ENCODE data around the gene SLC12A6.
"Not testable (repeated sequence)": the region's sequence is repeated elsewhere in the genome, so short reads cannot be mapped to it uniquely, and the experiment has no call there.

Gene SLC12A6

DNA sequence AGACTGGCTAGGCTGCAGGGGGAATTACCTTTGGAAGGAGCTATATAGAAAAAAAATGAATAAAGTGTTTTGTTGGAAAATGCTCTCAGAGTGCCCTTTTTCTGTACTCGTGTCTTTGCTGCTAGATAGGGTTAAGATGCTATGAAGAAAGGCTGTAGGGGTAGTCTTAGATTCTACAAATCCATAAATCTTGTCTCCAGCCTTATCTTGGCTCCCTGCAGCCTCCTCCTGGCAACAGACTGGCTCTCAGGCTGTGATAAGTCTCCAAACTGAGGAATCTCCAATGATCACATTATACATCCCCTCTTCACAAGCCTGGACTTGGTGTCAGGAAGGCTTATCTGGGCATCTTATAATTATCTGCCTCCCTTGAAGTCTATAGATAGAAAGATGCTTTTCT, 20.1 kb upstream of the SLC12A6 start:
- no peak for DNase-seq (ENCODE audit: low spot score)

DNA sequence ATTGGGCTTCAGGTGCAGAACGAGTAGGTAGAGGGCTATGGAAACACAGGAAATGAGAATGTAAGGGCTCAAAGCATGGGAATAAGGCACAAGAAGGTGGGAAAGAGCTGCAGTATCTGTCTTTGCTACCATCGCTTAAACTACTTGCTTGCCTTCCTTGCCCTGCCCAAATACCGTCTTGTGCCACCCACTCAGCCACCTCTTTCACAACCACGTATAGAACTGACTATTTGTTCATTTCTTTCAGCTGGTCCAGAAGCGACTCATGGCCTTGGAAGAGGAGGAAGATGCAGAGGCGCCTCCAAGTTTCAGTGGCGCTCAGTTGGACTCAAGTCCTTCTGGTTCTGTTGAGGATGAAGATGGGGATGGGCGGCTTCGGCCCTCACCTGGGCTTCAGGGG, 17.7 kb upstream of the SLC12A6 start:
- no peak for DNase-seq (ENCODE audit: low spot score)

DNA sequence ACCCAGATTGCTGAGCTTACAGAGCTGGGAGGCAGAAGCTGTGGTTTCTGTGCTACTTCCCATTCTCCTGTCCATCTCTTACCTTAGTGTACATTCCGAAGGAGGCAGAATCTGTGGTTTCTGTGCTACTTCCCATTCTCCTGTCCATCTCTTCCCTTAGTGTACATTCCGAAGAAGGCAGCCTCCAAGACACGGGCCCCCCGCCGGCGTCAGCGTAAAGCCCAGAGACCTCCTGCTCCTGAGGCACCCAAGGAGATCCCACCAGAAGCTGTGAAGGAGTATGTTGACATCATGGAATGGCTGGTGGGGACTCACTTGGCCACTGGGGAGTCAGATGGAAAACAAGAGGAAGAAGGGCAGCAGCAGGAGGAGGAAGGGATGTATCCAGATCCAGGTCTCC, 16.7 kb upstream of the SLC12A6 start:
- DNase-seq (ENCODE audit: low spot score): no peak

DNA sequence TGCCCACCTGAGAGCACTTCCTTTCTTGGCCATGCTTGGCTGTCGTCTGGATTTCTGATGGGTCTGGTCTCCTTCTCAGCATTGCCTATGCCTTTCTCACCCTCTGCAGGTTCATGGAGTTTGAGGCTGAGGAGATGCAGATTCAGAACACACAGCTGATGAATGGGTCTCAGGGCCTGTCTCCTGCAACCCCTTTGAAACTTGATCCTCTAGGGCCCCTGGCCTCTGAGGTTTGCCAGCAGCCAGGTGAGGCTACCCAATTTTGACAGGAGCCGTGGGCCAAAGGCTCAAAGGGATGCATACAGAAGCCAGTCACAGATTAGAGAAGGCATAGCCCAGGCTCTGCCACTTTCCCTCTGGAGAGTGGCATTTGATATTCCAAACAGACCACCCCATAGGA, 16.0 kb upstream of the SLC12A6 start:
- no peak for DNase-seq (ENCODE audit: low spot score)

DNA sequence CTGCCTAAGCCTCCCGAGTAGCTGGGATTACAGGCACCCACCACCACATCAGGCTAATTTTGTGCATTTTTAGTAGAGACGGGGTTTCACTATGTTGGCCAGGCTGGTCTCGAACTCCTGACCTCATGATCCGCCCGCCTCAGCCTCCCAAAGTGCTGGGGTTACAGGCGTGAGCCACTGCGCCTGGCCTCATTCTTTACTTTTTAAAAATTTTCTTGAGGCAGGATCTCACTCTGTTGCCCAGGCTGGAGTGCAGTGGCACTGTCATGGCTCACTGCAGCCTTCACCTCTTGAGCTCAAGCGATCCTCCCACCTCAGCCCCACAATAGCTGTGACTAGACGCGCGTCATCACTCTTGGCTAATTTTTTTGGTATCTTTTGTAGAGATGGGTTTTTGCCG, 15.4 kb upstream of the SLC12A6 start:
- not testable (repeated sequence) for DNase-seq (ENCODE audit: low spot score)

DNA sequence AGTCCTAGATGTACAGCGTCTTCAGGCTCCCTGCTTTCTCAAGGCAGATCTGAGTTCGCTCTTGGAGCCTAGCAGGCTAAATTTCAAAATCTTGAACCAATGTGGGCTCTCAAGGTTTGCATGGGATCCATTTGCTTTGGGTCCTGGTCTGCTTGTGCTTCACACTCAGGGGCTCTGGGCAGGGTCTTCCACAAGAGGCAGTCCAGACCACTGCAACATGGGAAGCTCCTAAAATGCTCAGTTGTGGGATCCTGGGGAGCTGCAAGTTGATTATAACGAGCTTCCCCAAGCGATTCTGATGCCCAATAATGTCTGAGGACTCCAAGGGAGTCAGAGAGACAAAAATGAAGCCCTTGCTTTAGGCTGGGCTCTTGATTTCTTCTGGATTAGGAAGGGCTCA, 12.2 kb upstream of the SLC12A6 start:
- no peak for DNase-seq (ENCODE audit: low spot score)

DNA sequence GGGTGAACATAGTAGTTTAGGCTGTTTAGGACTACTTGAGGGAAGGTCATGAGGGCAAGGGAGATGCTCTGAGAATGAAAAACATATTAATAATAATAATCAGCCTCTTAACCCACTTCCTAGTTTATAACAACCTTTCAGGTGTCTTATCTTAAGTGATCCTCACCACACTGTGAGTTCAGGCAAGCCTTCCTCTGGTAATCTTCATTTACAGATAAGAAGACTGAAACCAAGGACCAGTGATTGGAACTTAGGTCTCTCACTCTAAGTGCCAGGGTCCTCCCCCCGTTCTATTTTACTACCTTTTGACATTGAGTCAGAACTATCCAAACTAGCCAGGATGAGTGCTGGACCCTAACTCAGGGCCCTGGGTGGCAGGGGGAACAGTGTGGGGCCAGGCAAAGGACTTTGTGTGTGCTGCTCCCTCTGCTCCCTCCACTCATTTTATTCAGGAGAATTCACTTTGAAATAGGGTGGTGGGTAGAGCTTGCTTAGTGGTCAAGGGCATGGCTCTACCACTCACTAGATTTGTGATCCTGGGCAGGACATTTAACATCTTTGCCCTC, 11.2 kb upstream of the SLC12A6 start:
- no peak for DNase-seq (ENCODE audit: low spot score)

DNA sequence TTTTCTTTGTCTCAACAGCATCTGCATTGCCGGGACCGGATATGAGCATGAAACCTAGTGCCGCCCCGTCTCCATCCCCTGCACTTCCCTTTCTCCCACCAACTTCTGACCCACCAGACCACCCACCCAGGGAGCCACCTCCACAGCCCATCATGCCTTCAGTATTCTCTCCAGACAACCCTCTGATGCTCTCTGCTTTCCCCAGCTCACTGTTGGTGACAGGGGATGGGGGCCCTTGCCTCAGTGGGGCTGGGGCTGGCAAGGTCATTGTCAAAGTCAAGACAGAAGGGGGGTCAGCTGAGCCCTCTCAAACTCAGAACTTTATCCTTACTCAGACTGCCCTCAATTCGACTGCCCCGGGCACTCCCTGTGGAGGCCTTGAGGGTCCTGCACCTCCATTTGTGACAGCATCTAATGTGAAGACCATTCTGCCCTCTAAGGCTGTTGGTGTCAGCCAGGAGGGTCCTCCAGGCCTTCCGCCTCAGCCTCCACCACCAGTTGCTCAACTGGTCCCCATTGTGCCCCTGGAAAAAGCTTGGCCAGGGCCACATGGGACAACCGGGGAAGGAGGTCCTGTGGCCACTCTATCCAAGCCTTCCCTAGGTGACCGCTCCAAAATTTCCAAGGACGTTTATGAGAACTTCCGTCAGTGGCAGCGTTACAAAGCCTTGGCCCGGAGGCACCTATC, 10.5 kb upstream of the SLC12A6 start:
- DNase-seq (ENCODE audit: low spot score): no peak

DNA sequence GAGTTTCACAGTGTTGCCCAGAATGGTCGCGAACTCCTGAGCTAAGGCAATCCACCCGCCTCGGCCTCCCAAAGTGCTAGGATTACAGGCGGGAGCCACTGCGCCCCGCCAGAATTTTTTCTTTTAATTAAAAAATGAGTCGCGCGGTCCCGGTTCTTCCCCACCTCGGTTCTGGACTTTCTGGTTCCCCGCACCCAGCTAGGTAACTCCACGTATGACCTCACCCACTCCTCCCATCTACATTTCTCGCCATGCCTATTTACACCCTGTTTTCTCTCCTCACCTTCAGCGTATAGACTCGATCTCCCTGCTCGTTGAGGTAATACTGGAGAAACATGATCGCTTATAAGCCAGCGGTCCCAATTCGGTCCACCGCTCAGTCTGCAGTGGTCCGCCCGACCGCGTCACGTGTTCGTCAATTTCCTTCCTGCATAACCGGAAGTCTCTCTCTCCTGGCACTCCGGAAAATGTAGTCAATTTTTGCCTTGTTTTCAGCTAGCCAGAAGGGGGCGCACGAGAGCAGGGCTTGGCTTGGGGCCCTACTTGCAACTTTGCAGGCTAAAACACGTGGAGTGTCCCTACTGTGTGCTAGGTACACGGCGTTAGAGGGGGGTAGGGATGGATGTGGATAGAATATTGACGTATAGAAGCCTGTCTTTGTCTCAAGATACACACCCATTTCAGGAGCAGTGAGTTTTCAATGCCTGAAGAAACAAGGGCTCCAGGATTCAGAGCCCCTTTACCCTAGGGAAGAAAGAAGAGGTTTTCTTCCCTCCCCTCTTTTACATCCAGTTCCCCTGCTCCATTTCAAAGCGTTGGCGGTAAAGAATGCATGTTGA, 5.4 kb upstream of the SLC12A6 start, which contains the start of the genes NOP10 and NUTM1:
Gene NOP10, minus strand, starts transcription at position 400 of the 839 bp plus-strand sequence. Its CDS starts 63 bp downstream, at position 337.
Gene NUTM1, plus strand, starts transcription at position 579 of the 839 bp plus-strand sequence. CDS start 382 bp downstream, outside the sequence.
- DNase-seq (ENCODE audit: low spot score): peak; percentile 93

DNA sequence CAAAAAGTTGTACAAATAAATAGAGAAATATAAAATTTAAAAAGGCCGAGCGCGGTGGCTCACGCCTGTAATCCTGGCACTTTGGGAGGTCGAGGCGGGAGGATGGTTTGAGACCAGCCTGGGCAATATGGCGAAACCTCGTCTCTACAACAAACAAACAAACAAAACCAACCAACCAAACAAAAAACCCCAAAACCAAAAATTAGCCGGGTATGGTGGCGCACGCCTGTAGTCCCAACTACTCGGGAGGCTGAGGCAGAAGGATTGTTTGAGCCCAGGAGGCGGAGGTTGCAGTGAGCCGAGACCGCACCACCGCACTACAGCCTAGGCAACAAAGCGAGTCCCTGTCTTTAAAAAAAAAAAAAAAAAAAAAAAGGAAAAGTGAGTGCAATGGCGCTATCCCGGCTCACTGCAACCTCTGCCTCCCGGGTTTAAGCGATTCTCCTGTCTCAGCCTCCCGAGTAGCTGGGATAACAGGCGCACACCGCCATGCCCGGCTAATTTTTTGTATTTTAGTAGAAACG, 4.7 kb upstream of the SLC12A6 start:
- DNase-seq (ENCODE audit: low spot score): not testable (repeated sequence)

DNA sequence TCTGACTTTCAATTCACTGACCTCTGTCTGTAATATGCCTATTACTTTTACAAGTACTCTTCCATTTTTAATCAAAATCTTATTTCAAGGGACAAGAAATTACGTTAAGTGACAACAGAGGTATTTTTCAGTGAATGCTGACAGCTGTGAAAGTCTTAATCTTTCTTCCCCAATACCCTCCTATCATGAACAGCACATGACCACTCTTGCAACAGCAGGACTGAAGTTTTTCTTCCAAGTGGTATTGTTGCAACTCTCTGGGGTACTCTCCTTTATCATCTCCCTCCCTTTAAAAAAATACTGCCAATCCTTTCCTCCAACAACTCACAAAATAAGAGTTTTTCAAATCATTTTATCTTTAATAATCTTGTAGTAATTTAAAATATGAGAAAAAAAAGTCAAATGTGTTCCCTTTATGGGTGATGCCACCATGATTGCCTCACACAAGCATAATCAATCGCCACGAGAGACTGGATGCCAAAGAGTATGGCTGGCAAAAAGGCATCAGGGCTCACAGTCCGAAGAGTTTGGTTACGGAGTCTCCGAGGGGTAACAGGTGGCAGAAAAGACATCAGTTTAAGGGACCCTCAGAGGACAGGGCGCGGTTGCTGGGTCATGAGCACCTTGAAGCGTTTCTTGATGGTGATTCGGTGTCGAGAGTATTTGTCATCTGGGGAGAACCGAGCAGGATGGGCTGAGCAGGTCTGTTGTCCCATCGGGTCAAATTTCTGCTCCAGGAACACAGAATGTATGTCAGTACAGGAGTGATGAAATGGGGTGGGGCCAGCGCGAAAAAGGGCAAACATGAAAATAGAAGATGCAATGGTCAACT, 4.0 kb upstream of the SLC12A6 start:
- no peak for DNase-seq (ENCODE audit: low spot score)

DNA sequence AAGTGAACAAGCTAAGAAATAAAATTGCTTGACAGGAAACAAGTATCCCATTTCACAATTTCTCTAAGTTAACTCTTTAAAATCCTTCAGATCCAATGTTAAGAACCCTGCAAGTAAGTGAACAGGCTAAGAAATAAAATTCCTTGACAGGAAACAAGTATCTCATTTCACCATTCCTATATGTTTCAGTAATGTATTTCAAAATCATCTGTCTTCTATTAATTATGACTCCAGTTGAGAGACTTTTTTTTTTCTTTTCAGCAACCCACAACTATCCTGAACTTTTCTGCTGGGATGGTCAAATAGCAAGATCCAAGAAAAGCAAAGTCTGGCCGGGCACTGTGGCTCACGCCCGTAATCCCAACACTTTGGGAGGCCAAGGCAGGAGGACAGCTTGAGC, 2.4 kb upstream of the SLC12A6 start:
- DNase-seq (ENCODE audit: low spot score): no peak

DNA sequence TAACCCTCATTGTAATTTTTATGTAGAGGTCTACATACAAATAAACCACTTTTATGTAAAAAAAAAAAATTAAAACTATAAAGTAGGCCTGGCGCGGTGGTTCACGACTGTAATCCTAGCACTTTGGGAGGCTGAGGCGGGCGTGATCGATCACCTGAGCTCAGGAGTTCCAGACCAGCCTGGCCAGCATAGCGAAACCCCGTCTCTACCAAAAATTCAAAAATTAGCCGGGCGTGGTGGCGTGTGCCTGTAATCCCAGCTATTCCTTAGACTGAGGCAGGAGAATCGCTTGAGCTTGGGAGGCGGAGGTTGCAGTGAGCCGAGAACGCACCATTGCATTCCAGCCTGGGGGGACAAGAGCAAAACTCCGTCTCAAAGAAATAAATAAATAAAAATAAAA, 766 bp upstream of the SLC12A6 start:
- no peak for DNase-seq (ENCODE audit: low spot score)

DNA sequence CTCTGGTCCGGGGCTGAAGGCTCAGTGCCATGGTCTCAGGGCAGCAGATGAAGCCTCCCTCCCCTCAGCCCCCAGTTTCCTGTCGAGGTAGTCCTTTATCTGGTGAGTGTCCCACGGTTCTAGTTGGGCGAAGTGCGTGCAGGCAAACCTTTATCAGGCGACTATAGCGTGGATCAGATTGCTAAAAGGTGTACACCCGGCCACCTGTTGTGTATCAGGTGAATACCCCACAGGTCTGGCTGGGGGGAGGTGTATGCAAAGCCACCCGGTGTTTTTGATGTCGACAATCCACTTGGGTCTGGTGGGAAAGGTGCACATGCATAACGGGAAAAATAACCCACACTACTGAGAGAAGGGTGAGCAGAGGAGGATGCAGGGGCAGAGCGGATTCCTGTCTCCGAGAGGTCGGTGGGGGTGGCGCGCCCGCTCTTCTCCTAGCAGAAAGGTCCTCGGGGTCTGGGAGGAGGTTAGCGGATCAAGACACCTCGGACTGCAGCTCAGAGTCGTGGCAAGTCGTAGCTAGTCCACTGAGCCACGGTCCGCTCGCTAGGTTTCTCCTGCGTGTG, 507 bp downstream of the SLC12A6 start:
- no peak for DNase-seq (ENCODE audit: low spot score)

DNA sequence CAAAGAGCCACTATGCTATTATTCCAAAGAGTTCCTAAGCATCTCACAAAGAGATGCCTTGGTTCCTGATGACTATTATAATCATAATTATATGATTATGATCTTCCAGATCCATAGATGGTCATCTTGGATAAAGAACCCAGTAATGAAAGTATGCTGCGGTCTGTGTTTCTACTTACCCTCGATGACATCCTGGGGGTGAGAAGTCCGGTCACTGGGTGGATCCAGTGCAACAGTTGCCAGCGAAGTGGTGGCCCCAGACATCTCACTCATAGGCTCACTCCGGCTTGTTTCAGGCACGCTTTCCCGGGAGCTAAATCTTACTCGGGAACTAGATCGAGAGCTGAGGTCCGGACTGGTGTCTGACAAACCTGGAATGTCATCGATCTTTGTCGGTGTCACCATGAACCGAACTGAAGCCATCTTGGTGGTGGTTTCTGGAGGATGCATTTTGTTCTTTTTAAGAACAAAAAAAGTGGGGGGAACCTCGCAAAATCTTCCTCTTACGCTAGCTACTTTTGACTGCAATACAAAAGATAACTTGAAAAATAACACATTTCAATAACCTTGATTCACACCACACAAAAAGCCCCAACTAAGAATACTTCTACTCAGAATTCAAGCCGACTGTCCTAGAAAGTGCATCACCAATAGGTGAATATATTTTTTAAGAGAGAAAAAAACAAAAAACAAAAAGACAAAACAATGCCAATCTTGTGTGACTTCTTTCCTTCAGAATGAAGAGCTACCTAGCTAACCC, 1.2 kb downstream of the SLC12A6 start:
- DNase-seq (ENCODE audit: low spot score): no peak

DNA sequence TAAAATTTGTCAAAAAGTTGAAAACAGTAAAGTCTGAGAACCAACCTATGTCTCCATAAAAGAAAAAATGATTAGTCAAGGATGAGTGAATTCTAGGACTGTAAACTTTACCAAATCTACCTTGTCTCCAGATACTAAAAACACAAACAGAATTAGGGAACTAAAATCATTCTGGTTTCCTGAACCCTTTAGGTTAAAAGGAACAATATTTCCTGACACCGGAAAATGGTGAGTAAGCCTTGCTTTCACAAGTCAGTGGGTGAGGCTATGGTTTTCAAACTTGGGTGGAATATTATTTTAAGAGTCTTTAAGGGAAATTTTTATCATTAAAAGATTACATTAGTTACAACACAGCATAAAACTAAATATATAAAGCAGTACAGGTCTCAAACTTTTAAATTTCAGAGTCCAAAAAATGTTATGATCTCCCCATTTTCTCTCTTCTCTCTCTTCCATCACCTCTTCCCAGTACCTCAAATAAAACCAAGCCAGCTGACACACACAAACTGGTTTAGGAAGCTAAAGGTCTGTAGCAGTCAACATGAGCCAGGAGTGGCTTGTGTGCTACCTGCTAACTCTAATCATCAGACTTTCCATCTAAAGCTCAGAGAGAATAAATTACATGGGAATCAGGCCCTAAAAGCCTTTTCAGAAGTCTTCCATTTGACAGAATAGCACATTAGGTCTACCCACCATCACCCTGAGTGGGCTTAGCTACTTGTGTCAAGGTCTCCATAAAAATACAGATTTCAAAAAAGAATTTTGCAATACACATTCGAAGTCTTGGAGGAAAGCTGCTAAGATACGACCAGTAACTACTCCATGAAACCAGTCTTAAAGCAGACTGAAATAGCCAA, 2.2 kb downstream of the SLC12A6 start:
- DNase-seq (ENCODE audit: low spot score): no peak

DNA sequence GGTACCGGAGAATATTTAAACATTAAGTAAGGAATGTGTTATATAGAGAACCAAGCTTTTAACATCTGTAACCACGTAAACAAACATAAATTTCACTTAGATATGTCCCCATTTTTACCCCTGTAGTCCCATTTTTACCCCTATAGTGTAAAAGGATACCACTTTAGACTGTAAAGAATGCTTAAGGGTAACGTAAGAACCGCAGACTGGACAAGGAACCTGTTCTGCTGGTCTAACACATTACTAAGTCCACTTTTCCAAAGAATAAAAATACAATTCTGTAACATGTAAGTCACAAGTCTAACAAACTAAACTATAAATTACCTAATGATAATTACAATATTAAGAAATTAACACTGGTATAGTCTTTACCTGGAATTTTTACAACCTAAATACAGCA, 2.9 kb downstream of the SLC12A6 start:
- no peak for DNase-seq (ENCODE audit: low spot score)

DNA sequence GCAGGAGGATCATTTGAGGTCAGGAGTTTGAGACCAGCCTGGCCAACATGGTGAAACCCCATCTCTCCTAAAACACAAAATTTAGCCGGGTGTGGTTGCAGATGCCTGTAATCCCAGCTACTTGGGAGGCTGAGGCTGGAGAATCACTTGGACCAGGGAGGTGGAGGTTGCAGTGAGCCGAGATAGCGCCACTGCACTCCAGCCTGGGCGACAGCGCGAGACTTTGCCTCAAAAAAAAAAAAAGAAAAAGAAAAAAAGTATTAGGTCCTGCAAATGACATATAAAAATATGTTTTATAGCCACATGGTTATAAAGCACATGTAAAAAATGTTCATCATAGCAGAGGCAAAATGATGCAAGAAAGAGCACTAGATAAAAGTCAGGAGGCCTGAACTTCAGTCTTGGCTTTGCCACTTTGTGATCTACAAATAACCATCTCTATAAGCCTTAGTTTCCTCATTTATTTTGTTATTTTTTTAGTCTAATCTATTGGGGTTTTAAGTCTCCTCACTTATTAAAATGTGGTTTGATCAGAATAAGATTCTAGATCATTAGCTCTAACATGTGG, 4.9 kb downstream of the SLC12A6 start:
- no peak for DNase-seq (ENCODE audit: low spot score)

DNA sequence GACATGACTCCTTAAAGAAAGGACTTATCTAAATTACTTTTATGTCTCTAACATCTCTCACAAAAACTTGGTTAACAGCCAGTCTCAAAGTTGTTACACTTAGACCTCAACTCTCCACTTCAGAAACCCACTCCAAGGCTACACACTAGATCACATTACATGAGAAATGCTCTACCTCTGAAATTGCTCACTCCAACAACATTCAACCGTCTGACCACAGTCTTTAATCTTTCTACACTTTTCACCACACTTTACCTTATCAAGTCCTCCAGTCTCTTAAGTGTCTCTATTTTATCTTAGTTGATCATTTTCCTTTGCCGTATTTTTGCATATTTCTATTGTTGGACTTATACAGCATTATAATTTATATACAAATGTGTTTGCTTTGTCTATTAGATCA, 5.8 kb downstream of the SLC12A6 start:
- no peak for DNase-seq (ENCODE audit: low spot score)
